ENCODE data around the gene ESR2.
"Not testable (repeated sequence)": the region's sequence is repeated elsewhere in the genome, so short reads cannot be mapped to it uniquely, and the experiment has no call there.

The ESR2 gene

GRCh38 chr14:64293976-64294671 is at the start of gene ESR2:
Gene ESR2 (minus strand): TSS chr14:64294371. CDS start chr14:64282985, 11,386 bp downstream.
- DNase-seq (ENCODE audit: low read depth) = no peak

DNA sequence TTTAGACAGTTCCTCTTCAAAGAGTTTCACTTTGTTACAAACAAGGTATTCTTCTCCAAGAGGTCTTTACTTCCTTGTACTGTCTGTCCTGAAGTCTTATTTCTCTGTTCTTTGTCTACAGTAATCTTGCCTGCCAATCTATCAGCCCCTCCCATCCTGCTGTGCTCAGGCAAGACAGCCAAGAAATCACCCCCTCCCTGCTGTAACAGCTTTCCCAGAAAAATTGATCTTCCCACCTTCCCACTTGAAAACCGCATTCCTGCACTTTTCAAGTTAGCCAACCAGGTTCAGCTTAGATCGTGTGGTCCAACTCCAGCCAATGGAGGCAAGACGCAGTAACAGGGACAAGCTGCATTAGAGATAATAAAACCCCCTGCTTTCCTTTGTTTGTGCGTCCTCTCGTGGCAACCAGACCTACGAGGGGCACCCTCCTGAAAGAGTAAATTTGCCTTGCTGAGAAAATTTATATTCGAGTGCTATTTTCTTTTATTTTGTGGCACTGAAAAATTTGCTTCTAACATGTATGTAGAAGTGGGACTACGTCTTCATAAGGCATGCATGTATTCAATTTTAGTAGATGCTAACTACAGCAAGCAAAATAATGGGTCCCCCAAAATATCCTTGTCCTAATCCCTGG is 46.5 kb upstream of the ESR2 start:
- DNase-seq (ENCODE audit: low read depth) = no peak

- peak; percentile 90 for DNase-seq (ENCODE audit: low read depth)
These were observed 44.6 kb upstream of the ESR2 start for GRCh38 chr14:64338616-64339316.

DNA sequence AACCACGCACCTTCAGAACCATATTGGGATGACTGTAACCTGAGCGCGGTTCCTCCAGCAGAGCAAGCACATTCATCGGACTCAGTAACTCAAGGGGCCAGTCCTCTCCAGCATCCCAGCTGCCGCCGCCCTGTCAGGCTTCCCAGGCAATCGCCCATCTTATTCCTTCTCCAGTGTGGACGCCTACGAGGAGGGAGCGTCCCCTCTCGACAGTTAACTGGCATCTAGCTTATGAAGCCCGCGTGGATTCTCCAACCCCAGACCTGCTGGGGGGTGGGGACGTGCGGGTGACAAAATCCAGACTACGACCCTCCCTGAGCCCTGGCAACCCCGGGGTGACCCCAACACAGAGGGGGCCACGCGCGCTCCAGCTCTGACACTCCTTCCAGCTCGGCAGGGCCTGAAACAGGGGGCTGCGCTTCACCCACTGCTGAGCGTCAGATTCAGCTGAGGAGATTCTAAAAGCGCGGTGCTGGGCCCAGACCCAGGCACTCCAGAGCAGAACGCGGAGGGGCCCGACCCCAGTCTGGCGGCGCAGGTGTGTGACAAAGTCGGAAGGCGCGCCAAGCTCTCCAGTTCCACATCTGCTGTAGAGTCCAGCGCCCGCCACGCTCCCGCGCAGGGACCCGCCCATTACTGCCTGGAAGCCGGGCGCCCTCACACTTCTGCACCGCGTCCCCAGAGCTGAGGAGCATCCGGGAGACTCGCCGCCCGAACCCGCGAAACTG is 43.9 kb upstream of the ESR2 start:
- DNase-seq (ENCODE audit: low read depth) = peak; percentile 22

DNA sequence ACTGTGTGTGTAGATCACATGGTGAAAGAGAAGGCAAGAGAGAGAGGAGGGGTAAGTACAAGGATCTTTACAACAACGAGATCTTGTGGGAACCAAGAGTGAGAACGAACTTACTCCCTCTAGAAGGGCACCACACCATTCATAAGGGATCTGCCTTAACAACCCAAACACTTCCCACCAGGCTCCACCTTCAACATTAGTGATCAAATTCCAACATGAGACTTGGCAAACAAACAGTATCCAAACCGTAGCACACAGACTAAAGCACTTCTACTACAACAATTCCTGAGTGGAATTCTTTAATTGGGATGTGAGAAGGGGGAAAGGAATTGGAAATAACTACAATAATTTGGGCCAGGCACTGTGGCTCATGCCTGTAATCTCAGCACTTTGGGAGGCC is 35.0 kb upstream of the ESR2 start:
- DNase-seq (ENCODE audit: low read depth) = no peak

GRCh38 chr14:64326502-64326901 is 32.3 kb upstream of the ESR2 start:
- DNase-seq (ENCODE audit: low read depth) = no peak

DNA sequence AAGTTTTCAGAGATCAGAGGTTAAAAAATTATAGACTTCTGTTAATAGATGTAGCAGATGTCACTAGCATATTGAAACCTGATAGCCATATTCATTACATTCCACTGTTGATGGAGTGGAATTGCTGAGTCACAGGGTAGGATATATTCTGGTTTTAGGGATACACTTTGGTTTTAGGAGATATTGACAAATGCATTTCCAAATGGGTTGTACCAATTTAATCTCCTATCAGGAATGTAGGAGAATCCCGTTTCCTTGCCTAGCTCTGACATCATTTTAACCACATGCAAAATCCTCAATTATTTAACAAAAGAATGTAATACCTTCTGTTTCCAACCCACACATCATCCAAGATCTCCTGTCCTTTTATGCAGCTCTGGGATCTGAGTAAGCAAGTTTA is 30.7 kb upstream of the ESR2 start:
- DNase-seq (ENCODE audit: low read depth) = no peak

DNA sequence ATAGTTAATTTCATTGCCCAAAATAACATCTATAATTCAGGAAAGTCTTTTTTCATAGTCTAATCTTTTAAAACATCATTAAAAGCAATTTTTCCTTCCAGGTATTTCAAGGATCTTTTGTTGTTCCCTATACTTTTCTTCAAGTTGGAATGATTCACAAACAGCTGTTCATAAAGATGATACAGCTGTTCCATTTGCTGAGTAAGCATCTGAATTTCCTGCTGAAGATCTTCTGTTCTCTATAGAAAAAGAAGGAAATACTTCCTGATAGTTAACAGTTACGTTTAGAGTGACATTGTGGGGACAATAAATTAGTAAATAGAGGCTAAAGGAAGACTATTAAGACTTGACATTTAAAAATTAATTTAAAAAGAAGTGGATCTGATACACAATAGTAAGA is 30.3 kb upstream of the ESR2 start:
- no peak for DNase-seq (ENCODE audit: low read depth)

- DNase-seq (ENCODE audit: low read depth) = not testable (repeated sequence)
These were observed 26.2 kb upstream of the ESR2 start for GRCh38 chr14:64320362-64320761.

- DNase-seq (ENCODE audit: low read depth) = not testable (repeated sequence)
These were observed 24.5 kb upstream of the ESR2 start for GRCh38 chr14:64318695-64319094.

- DNase-seq (ENCODE audit: low read depth) = no peak
These were observed 9.3 kb upstream of the ESR2 start for GRCh38 chr14:64303471-64303917.

GRCh38 chr14:64298773-64299172 is 4.6 kb upstream of the ESR2 start:
- DNase-seq (ENCODE audit: low read depth) = no peak

DNA sequence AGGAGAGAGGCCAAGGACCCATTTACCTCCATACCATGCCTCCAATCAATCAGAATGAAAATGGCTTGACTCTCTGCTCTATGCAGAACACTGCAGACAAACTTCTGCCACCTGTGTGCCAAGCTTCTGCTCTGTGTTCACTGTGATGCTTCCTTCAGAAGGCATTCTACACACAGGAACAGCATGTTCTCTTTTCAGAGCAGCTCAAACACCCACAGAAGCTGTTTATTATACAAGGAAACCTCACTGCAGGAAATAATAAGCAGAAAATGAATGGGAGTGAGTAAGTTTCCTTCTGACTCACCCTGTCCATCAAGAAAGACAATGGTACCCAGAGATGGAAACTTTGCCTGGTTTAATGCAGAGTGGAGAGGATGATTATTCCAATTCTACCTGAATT is 2.4 kb upstream of the ESR2 start:
- no peak for DNase-seq (ENCODE audit: low read depth)

GRCh38 chr14:64294672-64295413 is 672 bp upstream of the ESR2 start:
- DNase-seq (ENCODE audit: low read depth) = peak; percentile 72

DNA sequence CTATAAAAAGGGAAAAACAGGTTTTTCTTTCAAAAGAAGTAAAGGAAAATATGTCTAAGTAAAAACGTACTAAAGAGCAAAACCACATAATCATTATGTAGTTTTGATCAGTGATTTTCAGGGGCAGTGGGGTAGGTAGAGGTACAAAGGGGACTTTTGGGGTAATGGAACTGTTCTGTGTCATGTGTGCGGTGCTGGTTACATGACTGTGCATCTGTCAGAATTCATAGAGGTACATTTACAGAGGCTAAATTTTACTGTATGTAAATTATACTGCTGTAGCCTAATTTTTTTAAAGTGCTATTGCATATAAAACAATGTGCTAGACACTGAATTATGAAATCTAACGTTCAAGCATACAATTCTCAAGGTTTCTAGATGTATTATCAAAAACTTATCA is 2.0 kb downstream of the ESR2 start:
- DNase-seq (ENCODE audit: low read depth) = no peak

GRCh38 chr14:64289571-64289970 is 4.6 kb downstream of the ESR2 start:
- DNase-seq (ENCODE audit: low read depth) = no peak

DNA sequence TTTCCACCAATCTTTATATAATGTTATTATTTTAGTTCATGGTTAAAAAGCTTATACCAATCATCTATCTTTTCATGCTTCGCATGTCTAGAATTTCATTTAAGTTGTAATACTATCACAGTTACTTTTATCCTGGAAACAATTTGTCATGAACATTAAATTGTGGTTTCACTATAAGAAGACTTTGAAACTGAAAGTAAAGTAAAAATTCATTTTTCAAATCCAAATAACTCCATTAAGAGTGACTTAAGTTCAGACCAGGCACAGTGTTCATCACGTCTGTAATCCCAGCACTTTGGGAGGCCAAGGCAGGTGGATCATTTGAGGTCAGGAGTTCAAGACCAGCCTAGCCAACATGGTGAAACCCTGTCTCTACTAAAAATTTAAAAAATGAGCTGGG is 12.4 kb downstream of the ESR2 start:
- DNase-seq (ENCODE audit: low read depth) = no peak

DNA sequence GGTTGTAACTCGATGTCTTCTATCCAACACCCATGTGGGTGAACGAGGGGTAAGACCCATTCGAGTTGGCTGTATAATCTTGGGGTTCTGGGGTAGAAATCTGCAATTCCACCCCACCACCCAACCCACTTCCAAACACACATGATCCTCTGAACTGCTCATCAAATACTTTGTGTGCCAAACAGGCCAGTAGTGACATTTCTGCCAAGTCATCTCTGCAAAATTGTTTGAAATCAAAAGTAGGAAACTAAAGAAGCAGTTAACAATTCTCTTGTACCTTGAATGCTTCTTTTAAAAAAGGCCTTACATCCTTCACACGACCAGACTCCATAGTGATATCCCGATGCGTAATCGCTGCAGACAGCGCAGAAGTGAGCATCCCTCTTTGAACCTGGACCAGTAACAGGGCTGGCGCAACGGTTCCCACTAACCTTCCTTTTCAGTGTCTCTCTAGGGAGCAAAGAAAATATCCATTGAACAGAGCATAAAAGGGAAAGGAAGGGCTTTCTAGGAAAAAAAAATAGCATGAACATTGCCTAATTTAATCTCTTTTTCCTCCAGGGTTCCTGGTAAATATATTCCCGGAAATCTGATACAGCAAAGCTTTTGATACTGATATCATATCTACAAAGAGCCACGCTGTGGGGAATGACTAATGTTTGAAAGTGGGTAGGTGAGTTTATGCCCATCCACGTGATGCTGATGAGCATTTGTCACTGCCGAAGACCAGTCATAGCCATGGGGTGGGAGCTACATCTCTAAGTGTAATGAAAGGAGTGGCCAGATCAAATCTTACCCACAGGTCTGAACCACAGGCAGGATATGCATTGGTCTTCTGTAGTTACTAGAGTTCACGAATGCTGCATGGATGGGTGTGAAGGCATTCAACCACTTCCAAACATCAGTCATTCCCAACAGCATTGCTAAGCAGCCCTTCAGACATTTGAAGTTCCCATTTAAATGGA is 14.2 kb downstream of the ESR2 start:
- no peak for DNase-seq (ENCODE audit: low read depth)

DNA sequence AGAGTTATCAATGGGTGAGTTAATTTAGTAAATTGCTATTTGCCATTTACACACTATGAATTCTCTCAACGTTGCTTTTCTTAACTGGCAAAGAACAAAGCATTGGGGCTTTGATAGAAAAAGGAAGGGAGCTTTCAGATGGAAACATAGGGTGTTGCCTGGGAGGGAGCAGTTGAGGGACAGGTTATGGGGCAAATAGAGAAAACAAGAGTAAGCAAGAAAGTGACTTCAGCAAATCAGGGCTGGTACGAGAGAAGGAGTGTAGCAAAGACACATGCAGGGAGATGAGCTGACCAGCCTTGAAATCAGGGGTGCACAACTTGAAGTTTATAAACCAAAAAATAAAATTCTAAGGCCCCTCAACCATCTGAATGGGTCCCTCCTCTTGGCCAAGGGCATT is 15.7 kb downstream of the ESR2 start:
- no peak for DNase-seq (ENCODE audit: low read depth)

- DNase-seq (ENCODE audit: low read depth) = no peak
These were observed 22.2 kb downstream of the ESR2 start for GRCh38 chr14:64272019-64272418.

DNA sequence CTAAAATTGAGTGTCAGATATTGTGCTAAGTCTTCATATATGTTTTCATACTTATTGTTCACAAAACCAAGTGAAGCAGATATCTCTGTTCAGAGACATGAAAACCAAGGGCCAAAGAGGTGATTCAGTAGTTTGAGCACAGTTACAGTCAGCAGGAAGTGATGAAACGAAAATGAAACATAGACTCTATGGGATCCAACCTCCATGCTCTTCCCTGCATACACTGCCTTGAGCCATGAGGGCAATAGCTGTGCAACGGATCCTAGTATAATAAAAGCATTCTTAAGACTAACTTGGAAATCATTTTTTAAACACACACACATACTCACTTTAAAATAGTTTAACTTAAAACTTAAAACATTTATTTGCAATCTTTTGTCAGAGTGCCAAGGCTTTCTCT is 27.9 kb downstream of the ESR2 start:
- no peak for DNase-seq (ENCODE audit: low read depth)

Measured in activated T-cell treated with anti-CD3 and anti-CD28 coated beads for 24 hours (primary cell).